H1 (cell line): Measurements from ENCODE around the gene PEAK1. TPM values are rescaled to one million over a fixed set of nuclear protein-coding genes. Genes with fewer than 3 reads are reported as not detected.

ENCODE experiments used
- CTCF ChIA-PET: fragments of 300-600 bp; sonication (Branson Sonifier 250); formaldehyde crosslinking; loops from one replicate; lab custom pipeline; 2021; ENCODE audit not compliant: partially characterized antibody; lab: Charles Lee
- POLR2A ChIA-PET: fragments of 300-600 bp; sonication (Branson Sonifier 250); formaldehyde crosslinking; loops from one replicate; lab custom pipeline; 2021; ENCODE audit warnings: inconsistent platforms; ENCODE audit not compliant: partially characterized antibody; lab: Charles Lee
- DNase-seq, 2 experiments: peaks; one replicate each; pipeline versions ENCODE4 v3.0.0 to v3.0.0-alpha.2; 2010 to 2022; ENCODE audit warnings: low spot score in 2 of 2, low read depth in 1 of 2, mixed read lengths in 1 of 2
- FAIRE-seq: peaks from 2 replicates; lab custom pipeline; 2011; peaks lifted over from hg19 to GRCh38; lab: Jason Lieb, UNC
- H2AFZ ChIP-seq: 2 replicates; pipeline ENCODE4 v1.8.1; 2012; ENCODE audit warnings: low read length, inconsistent platforms
- H2AK5ac ChIP-seq: 2 replicates; pipeline ENCODE4 v1.6.1; 2013; ENCODE audit warnings: low read depth, low read length
- H2BK120ac ChIP-seq: replicated peaks from 2 replicates; pipeline ENCODE3; 2013; ENCODE audit warnings: low read depth, low read length, inconsistent platforms
- H2BK12ac ChIP-seq: 2 replicates; pipeline ENCODE4 v1.6.1; 2013; ENCODE audit warnings: low read depth, low read length
- H2BK15ac ChIP-seq: 2 replicates; pipeline ENCODE4 v1.6.1; 2013; ENCODE audit warnings: low read length
- H2BK20ac ChIP-seq: 2 replicates; pipeline ENCODE4 v1.6.1; 2013; ENCODE audit warnings: low read length
- H2BK5ac ChIP-seq: 2 replicates; pipeline ENCODE4 v1.6.1; 2013; ENCODE audit warnings: low read depth, low read length
- H3K14ac ChIP-seq: 2 replicates; pipeline ENCODE4 v1.6.1; 2013; ENCODE audit warnings: inconsistent platforms; ENCODE audit not compliant: insufficient read length
- H3K18ac ChIP-seq: 2 replicates; pipeline ENCODE4 v1.6.1; 2013; ENCODE audit warnings: low read length; ENCODE audit errors: extremely low read depth
- H3K23ac ChIP-seq: 2 replicates; pipeline ENCODE4 v1.6.1; 2013; ENCODE audit warnings: inconsistent platforms; ENCODE audit not compliant: insufficient read length
- H3K23me2 ChIP-seq: 2 replicates; pipeline ENCODE4 v1.6.1; 2013; ENCODE audit warnings: low read depth, low read length
- H3K27ac ChIP-seq: 2 replicates; pipeline ENCODE4 v1.6.1; 2011; ENCODE audit warnings: low read depth, low read length, inconsistent platforms
- H3K27me3 ChIP-seq, 4 experiments: replicated peaks in 1 of 4; 1 replicate in 1 of 4; 2 replicates in 3 of 4; pipeline versions ENCODE4 v1.6.1 to v1.8.1; 2011 to 2013; ENCODE audit warnings: low read length in 3 of 4, mild to moderate bottlenecking in 3 of 4, inconsistent platforms in 2 of 4, mixed read lengths in 2 of 4, moderate library complexity in 1 of 4; ENCODE audit not compliant: control insufficient read depth in 3 of 4, insufficient read depth in 3 of 4; ENCODE audit errors: extremely low read depth in 1 of 4
- H3K36me3 ChIP-seq, 4 experiments: 2 replicates each; pipeline versions ENCODE4 v1.6.1 to v1.8.1; 2011 to 2013; ENCODE audit warnings: mild to moderate bottlenecking in 4 of 4, low read length in 3 of 4, moderate library complexity in 2 of 4, control low read depth in 1 of 4, inconsistent platforms in 1 of 4; ENCODE audit not compliant: insufficient read depth in 4 of 4, control insufficient read depth in 2 of 4
- H3K4ac ChIP-seq: replicated peaks from 2 replicates; pipeline ENCODE3; 2013; ENCODE audit warnings: low read length, low read depth, mixed read lengths, inconsistent platforms; ENCODE audit not compliant: insufficient read length
- H3K4me1 ChIP-seq, 4 experiments: replicated peaks in 1 of 4; 1 replicate in 1 of 4; 2 replicates in 3 of 4; pipeline versions ENCODE4 v1.6.1 to v1.8.1; 2011 to 2013; ENCODE audit warnings: low read length in 3 of 4, inconsistent platforms in 2 of 4, mixed read lengths in 1 of 4; ENCODE audit not compliant: insufficient read depth in 4 of 4, control insufficient read depth in 3 of 4
- H3K4me2 ChIP-seq, 2 experiments: 2 replicates each; pipeline versions ENCODE4 v1.6.1 to v1.8.1; 2011 to 2013; ENCODE audit warnings: low read depth in 2 of 2, low read length in 2 of 2, control low read depth in 1 of 2, inconsistent platforms in 1 of 2, mild to moderate bottlenecking in 1 of 2; ENCODE audit not compliant: insufficient read depth in 1 of 2
- H3K4me3 ChIP-seq, 4 experiments: fragments of 200-600, 300-600 bp in 1 of 4; sonication (generic), shearing (Covaris generic), sonication (Bioruptor Twin) in 1 of 4; 2 replicates each; pipeline versions ENCODE4 v1.5.1 to v1.8.1; 2011 to 2016; ENCODE audit warnings: low read length in 4 of 4, low read depth in 3 of 4, control low read depth in 2 of 4, inconsistent platforms in 2 of 4, mild to moderate bottlenecking in 2 of 4, mixed read lengths in 1 of 4, moderate library complexity in 1 of 4; ENCODE audit not compliant: insufficient read depth in 2 of 4; ENCODE audit errors: extremely low read depth in 1 of 4
- H3K56ac ChIP-seq: replicated peaks from 2 replicates; pipeline ENCODE3; 2013; ENCODE audit warnings: low read depth, mild to moderate bottlenecking, mixed read lengths, low read length, inconsistent platforms; ENCODE audit not compliant: insufficient read length
- H3K79me1 ChIP-seq: 2 replicates; pipeline ENCODE4 v1.6.1; 2013; ENCODE audit warnings: low read depth, low read length, control low read depth
- H3K79me2 ChIP-seq, 2 experiments: 2 replicates each; pipeline versions ENCODE4 v1.6.1 to v1.8.1; 2012 to 2013; ENCODE audit warnings: low read length in 2 of 2, mild to moderate bottlenecking in 2 of 2, inconsistent platforms in 1 of 2; ENCODE audit not compliant: insufficient read depth in 2 of 2, control insufficient read depth in 1 of 2
- H3K9ac ChIP-seq, 4 experiments: replicated peaks in 1 of 4; 1 replicate in 1 of 4; 2 replicates in 3 of 4; pipeline versions ENCODE4 v1.6.1 to v1.8.1; 2011 to 2013; ENCODE audit warnings: low read depth in 3 of 4, low read length in 3 of 4, control low read depth in 2 of 4, mild to moderate bottlenecking in 2 of 4, moderate library complexity in 2 of 4, inconsistent platforms in 1 of 4; ENCODE audit errors: extremely low read depth in 1 of 4
- H3K9me3 ChIP-seq, 2 experiments: 2 replicates each; pipeline versions ENCODE4 v1.6.1 to v1.8.1; 2012 to 2013; ENCODE audit warnings: mild to moderate bottlenecking in 2 of 2, moderate library complexity in 2 of 2, control low read depth in 1 of 2, inconsistent platforms in 1 of 2, low read depth in 1 of 2, low read length in 1 of 2, mixed read lengths in 1 of 2; ENCODE audit not compliant: insufficient read depth in 2 of 2
- H4K20me1 ChIP-seq, 2 experiments: replicated peaks in 1 of 2; 2 replicates each; pipeline versions ENCODE3 to v1.8.1; 2011 to 2013; ENCODE audit warnings: inconsistent platforms in 2 of 2, low read length in 2 of 2, mild to moderate bottlenecking in 1 of 2; ENCODE audit not compliant: insufficient read depth in 2 of 2, control insufficient read depth in 1 of 2
- H4K5ac ChIP-seq: 2 replicates; pipeline ENCODE4 v1.6.1; 2013; ENCODE audit warnings: low read length, low read depth, mixed read lengths, inconsistent platforms; ENCODE audit not compliant: insufficient read length
- H4K8ac ChIP-seq: 2 replicates; pipeline ENCODE4 v1.8.0; 2013; ENCODE audit warnings: mild to moderate bottlenecking, moderate library complexity, low read length, inconsistent platforms; ENCODE audit not compliant: insufficient read depth; ENCODE audit errors: extremely low read depth
- H4K91ac ChIP-seq: replicated peaks from 2 replicates; pipeline ENCODE3; 2013; ENCODE audit warnings: low read length, mixed read lengths, inconsistent platforms; ENCODE audit not compliant: insufficient read length
- SIN3A ChIP-seq, 2 experiments: IDR thresholded peaks in 1 of 2; conservative IDR thresholded peaks in 1 of 2; 2 replicates each; pipeline ENCODE4 v1.6.1; 2011 to 2012; ENCODE audit warnings: low read length in 2 of 2, improper control_type of control experiment in 1 of 2, low read depth in 1 of 2, mild to moderate bottlenecking in 1 of 2
- TAF7 ChIP-seq: optimal IDR thresholded peaks from 2 replicates; pipeline ENCODE3; 2011; ENCODE audit warnings: low read depth, mild to moderate bottlenecking, inconsistent platforms, low read length, moderate library complexity, borderline replicate concordance
- WGBS, 2 experiments: shearing (Covaris generic) in 1 of 2; methylation state at CpG; one replicate each; pipeline versions ENCODE4 v1.1.6 to v1.1.7; 2013 to 2015; ENCODE audit warnings: low lambda C conversion rate in 2 of 2, mixed read lengths in 2 of 2, inconsistent platforms in 1 of 2, low coverage in 1 of 2, missing lambda C conversion rate in 1 of 2; ENCODE audit not compliant: insufficient replicate concordance in 2 of 2, insufficient coverage in 1 of 2, insufficient read length in 1 of 2; ENCODE audit errors: extremely low coverage in 1 of 2, missing lambda C conversion rate in 1 of 2; 5-methylcytosine and 5-hydroxymethylcytosine counted together
- polyA plus RNA-seq, 7 experiments: library from polyadenylated mRNA; depleted of rRNA in 3 of 7; stranded (reverse) in 5 of 7; unstranded in 2 of 7; fragments of >200 nt in 5 of 7; fragments of 200-250 nt in 2 of 7; gene quantifications; 1 replicate in 5 of 7; 2 replicates in 1 of 7; 4 replicates in 1 of 7; pipeline versions ENCODE4 v1.2.1 to v1.2.3, GENCODE V29; 2011 to 2013; ENCODE audit warnings: missing spikeins in 2 of 7, mixed read lengths in 2 of 7
- total RNA-seq: library from RNA; stranded (reverse); fragmentation: NEBNext Ultra II Directional; extraction: Animal tissue kit (Norgen Biotek cat#: 25700); gene quantifications from 2 replicates; pipeline ENCODE4 v1.2.1, GENCODE V29; 2021

PEAK1 gene
- total and polyA plus RNA-seq, 2 of the 8 experiments (the other 6 are each of a cell fraction or from before 2014, with no cell fraction given), result 8.8 to 44.8 TPM

DNA sequence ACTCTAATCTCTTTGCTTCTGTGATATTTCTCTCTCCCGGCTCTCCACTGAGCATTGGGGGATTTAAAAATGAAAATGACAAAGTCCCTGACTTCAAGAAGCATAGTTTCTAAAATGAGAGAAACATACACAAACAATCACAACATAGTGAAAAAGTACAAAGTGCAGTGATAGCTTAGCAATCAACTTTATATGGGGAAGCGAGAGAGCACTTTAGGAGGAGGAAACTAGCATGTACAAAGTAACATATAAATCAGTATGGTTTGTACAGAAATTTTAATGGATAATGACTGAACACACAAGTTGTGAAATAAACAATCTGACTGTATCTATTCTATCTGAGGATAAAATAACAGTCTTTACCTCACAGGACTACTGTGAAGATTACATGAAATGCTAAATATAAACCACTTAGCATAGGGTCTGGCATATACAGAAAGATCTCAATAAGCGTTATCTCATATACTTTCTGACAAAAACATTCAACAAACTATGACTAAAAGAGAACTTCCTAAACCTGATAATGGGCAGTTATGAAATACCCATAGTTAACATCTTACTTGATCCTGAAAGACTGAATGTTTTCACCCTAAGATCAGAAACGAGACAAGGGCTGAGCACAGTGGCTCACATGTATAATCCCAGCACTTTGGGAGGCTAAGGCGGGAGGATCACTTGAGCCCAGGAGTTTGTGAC is 61.2 kb downstream of the PEAK1 start:
- Histone ChIP-seq H3K9me3 (no peaks in the 10 kb centered on the region), H4K5ac (no peak overlapping the region), H2BK12ac (no peak overlapping the region), H3K79me1 (no peaks in the 10 kb centered on the region), H3K79me2 (no peaks in the 10 kb centered on the region; a peak in 1 of 4 replicates), H3K36me3 (no peaks in the 10 kb centered on the region), H3K4ac (no peak overlapping the region), H2BK20ac (no peak overlapping the region), H3K4me3 (no peak overlapping the region), H2BK15ac (no peak overlapping the region), H3K18ac (no peak overlapping the region), H2AFZ (no peak overlapping the region), H3K23me2 (no peaks in the 10 kb centered on the region; the same call in 1 of the 2 replicates), H3K27ac (no peak overlapping the region), H3K4me1 (no peaks in the 10 kb centered on the region), H3K9ac (no peak overlapping the region), H3K27me3 (no peaks in the 10 kb centered on the region), H3K14ac (no peak overlapping the region), H2BK5ac (no peak overlapping the region), H4K8ac (no peak overlapping the region), H4K20me1 (peaks cover 0 to 2% of the 10 kb centered on the region in 2 experiments), H4K91ac (no peak overlapping the region), H3K4me2 (no peak overlapping the region), H3K23ac (no peak overlapping the region), H2BK120ac (no peak overlapping the region), H2AK5ac (no peak overlapping the region), H3K56ac (no peak overlapping the region)
- FAIRE-seq, result no peak
- 89% methylated on average over 5 of the region's 5 CpGs; no CpG with 5 or more reads in 1 of the 2 experiments for WGBS, 2 experiments
- CTCF ChIA-PET, result no interaction called here
- DNase-seq, result no peak
- no peak for TF ChIP-seq TAF7
- TF ChIP-seq SIN3A (conservative IDR thresholded peaks at IDR 0.05 in 1 of 2, IDR thresholded peaks at IDR 0.05 in 1 of 2; ENCODE audit: low read depth in 1 of 2, low read length in 2 of 2), result no peak
- POLR2A ChIA-PET, result no interaction called here
